Measurements from ENCODE around the gene NFATC1. TPM values are rescaled to one million over a fixed set of nuclear protein-coding genes. Genes with fewer than 3 reads are reported as not detected.

NFATC1 gene
- total RNA-seq, 1 experiment from 2014 or later = 4.5 TPM

DNA sequence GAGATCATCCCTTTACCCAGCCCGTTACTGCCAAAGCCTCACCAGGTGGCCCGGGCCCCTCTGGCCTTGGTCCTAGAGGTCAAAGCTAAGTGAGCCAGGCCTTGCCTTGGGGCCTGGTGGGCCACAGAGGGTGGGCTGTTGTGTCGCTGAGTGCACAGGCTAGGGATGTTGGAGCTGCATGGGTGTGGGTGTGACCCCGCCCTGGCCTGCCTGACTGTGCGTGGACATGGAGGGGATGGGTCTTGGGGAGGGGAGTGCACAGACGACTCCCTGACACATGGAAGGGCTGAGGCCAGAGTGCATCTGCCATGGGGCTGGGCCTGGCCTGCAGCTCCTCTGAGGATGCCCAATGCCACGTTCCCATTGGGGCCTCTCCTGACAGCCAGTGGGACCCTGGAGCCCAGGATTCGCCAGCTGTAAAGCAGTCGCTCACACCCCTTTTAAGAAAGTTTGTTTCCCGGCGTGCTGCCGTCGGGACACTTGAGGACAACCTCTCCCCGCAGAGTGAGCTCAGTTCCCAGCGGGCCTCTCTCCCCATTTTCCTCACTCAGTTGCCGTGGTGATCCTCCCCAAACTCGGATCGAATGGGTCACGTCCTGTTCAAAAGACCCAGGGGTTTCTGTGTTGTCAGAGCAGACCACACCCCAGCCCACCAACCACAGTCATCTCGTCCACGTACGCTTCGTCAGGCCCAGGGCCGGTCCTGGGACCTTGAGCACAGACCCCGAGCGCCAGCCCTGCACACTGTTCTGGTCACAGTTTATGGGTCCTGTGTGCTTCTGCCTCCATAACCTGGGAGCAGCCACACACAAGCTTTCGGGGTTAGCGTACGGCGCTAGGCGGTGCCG is 93.5 kb downstream of the NFATC1 start:
- Histone ChIP-seq H3K9me3 (no peaks in the 10 kb centered on the region), H3K27me3 (no peaks in the 10 kb centered on the region), H3K36me3 (no peaks in the 10 kb centered on the region), H3K4me3 (no peak overlapping the region)
- DNase-seq = no peak

DNA sequence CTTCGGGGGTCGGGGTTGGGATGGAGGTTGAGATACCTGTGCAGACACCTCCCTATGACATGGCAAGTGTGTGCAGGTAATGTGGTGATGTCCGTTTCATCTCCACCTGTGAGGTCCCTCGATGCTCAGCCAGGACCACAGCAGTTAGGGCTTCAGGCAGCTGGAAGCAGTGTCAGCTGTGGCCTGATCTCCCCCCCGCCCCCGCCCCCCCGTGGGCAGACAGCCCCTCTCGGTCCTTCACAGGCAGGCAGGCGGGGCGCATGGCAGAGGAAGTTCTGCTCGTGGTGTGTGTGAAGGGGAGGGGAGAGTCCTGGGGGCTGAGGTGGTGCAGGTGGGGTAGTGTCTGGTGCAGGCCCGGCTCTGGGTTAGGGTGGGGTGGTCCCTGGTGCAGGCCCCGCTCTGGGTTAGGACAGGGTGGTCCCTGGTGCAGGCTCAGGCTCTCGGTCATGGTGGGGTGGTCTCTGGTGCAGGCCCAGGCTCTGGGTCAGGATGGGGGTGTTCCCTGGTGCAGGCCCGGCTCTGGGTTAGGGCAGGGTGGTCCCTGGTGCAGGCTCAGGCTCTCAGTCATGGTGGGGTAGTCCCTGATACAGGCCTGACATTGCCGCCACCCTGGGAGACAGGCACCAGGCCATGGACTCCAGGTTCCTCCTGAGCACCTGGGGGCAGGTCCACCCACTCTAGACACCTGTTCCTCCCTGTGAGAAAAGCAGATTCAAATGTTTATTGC is 94.3 kb downstream of the NFATC1 start:
- H3K9me3 ChIP-seq = no peaks in the 10 kb centered on the region
- H3K4me3 ChIP-seq = no peak overlapping the region
- no peaks in the 10 kb centered on the region for H3K36me3 ChIP-seq
- DNase-seq = no peak
- H3K27me3 ChIP-seq = no peaks in the 10 kb centered on the region

DNA sequence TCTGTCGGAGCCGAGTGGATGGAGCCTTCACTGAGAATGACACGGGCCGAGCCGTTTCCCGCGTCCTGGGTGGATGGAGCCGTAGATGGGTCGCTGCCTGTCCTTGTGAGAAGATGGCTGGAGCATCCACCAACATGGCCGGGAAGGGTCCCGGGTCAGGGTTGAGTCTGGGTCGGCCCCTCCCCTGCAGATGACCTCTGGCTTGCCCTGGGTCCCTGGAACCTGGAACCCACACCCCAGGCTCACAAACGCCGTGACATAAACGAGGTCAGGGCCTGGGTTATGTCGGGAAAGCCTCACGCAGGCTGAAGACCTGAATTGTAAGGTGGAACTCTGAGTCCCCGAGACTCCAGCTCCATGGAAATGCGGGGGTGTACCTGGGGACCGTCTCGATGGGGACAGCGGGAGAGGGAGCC is 94.9 kb downstream of the NFATC1 start:
- H3K9me3 ChIP-seq = no peaks in the 10 kb centered on the region
- no peaks in the 10 kb centered on the region for H3K36me3 ChIP-seq
- H3K4me3 ChIP-seq = no peak overlapping the region
- no peaks in the 10 kb centered on the region for H3K27me3 ChIP-seq
- DNase-seq = no peak

DNA sequence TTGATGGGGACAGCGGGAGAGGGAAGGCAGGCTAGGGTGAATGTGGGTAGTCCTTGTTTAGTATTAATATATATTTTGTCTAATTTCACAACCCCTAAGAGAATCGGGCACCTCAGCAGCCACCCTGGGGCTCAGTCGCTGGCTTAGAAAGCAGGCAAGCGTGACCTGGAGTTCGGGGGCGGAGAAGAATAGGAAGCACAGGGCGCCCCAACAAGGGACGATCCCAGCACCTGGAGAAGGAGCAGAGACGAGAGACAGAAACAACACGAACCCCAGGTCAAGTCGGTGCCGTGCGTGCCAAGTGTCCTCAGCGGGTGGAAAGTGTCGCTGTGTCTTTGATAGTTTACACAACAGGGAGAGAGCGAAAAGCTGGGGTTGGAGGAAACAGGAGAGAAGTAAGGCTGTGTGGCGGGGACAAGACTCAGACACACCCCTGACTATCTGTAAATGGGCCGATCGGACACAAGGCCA is 95.4 kb downstream of the NFATC1 start:
- DNase-seq = no peak
- no peaks in the 10 kb centered on the region for H3K36me3 ChIP-seq
- H3K9me3 ChIP-seq = no peaks in the 10 kb centered on the region
- no peak overlapping the region for H3K4me3 ChIP-seq
- no peaks in the 10 kb centered on the region for H3K27me3 ChIP-seq

DNA sequence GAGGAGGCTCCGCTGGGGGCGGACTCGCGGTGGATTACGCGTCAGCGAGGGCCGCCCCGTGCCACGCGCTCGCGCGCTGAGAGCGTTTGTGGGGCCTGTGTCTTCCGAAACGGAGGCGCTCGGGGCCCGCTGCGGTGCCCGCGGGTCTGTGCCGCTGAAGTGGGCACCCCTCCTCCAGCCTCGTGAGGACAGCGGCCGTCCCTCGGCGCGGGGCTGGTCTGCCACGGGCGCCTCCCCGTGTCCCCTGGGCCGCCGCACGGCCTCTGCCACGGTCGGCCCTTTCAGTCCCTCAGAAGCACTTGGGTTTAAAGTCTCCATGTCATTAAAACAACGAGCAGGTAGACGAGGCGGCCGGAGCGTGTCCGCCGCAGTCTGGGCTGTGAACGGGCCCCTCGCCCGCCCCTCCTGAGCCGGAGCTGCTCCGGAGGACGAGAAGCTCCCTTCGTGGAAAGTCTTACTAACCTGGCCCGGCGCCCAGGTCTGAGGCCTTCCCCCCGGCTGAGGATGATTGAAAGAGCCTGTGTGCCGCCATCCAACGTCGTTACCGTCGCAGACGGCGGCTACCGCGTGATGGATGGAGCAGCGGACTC is 97.6 kb downstream of the NFATC1 start:
- Histone ChIP-seq H3K36me3 (no peaks in the 10 kb centered on the region), H3K9me3 (peaks cover 3% of the 10 kb centered on the region; the same call in 1 of the 2 replicates), H3K4me3 (no peak overlapping the region), H3K27me3 (no peaks in the 10 kb centered on the region)
- DNase-seq = no peak

DNA sequence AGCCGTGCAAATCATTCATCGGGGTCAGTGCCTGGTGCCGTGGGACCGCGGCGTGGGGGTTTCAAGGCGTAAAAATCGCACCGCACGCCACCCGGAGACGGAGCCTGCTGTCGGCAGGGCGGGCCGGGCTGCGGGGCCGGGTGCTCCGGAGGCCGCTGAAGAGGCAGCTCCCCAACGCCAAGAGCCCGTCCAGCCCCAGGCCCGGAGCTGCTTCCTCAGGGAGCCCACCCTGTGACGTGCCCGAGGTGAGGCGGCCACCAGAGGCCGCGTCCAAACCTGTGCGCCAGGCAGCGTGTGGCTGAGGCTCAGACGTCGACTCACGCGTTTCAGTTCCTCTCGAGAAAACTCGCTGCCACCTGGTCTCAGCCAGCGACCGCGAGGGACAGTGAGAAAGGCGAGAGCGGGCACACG is 98.1 kb downstream of the NFATC1 start:
- Histone ChIP-seq H3K9me3 (peaks cover 5% of the 10 kb centered on the region; the same call in 1 of the 2 replicates), H3K4me3 (no peak overlapping the region), H3K27me3 (no peaks in the 10 kb centered on the region), H3K36me3 (no peaks in the 10 kb centered on the region)
- no peak for DNase-seq

DNA sequence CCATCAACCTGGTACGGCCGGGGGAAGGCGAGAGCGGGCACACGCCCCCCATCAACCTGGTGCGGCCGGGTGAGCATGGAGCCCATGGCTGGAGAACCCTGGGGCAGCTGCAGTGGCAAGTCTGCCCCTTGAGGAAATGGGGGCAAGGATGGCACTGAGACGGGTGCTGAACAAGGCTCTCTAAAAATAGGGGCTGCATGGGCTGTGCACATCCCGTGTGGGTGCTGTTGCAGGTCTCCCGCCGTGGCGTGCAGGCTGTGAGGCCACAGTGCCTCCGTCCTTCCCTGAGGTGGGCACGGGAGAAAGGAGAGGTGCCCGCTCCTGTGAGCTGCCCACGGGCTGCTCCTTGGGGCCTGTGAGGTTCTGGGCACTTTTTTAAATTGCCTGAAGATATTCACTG is 99.2 kb downstream of the NFATC1 start:
- H3K9me3 ChIP-seq = peaks cover 8% of the 10 kb centered on the region; the same call in 1 of the 2 replicates
- no peaks in the 10 kb centered on the region for H3K27me3 ChIP-seq
- H3K36me3 ChIP-seq = no peaks in the 10 kb centered on the region
- no peak for DNase-seq
- no peak overlapping the region for H3K4me3 ChIP-seq

DNA sequence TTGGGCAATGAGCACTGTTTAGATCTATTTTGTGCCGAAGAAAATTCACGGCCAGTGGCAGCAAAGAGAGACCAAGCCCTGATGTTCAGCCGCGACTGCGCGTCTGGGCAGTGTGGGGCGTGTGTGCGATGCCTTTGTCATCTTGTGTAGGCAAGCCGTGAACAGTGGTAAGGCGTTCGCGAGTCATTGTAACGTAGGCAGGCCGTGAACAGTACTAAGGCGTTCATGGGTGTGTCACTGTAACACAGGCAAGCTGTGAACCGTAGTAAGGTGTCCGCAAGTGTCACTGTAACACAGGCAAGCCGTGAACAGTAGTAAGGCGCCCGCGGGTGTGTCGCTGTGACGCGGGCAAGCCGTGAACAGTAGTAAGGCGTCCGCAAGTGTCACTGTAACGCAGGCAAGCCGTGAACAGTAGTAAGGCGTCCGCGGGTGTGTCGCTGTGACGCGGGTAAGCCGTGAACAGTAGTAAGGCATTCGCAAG is 99.9 kb downstream of the NFATC1 start:
- no peak overlapping the region for H3K4me3 ChIP-seq
- H3K27me3 ChIP-seq = no peaks in the 10 kb centered on the region
- H3K36me3 ChIP-seq = no peaks in the 10 kb centered on the region
- no peak for DNase-seq
- H3K9me3 ChIP-seq = peaks cover 10% of the 10 kb centered on the region; the same call in 1 of the 2 replicates

DNA sequence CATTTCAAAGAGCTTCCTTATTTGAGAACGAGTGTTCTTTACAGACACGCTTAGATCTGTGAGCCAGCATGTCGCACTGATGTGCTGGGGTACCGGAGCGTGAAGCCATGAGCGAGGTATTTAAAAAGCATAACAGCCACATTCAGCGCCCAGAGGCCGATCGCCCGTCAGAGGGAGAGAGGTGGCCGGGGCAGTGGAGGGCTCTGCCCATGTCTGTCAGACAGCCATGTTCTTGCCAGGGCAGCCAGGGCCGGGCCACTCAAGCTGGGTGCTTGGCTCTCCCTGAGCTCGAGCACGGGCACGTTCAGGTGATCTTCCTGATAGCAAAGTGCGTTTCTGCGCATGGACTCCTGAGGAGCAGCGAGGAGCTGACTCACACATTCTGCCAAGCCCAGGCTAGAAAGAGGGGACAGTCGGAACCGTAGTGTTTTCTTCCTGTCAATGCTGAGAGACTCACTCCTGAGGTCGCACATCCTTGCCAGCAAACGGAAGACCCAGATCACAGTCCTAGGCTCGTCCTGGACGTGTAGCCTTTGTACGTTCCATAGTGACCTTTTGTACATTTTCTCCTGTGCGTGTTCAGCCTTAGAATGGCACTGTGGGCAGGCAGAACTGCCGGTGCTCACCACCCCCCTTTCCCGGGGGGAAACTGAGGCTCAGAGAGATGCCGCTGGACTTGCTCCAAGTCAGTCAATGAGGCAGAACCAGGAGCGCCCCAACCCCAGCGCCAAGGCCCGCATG is 100.7 kb downstream of the NFATC1 start:
- H3K27me3 ChIP-seq = no peaks in the 10 kb centered on the region
- H3K9me3 ChIP-seq = peaks cover 11% of the 10 kb centered on the region; the same call in 1 of the 2 replicates
- H3K4me3 ChIP-seq = no peak overlapping the region
- no peaks in the 10 kb centered on the region for H3K36me3 ChIP-seq
- no peak for DNase-seq

DNA sequence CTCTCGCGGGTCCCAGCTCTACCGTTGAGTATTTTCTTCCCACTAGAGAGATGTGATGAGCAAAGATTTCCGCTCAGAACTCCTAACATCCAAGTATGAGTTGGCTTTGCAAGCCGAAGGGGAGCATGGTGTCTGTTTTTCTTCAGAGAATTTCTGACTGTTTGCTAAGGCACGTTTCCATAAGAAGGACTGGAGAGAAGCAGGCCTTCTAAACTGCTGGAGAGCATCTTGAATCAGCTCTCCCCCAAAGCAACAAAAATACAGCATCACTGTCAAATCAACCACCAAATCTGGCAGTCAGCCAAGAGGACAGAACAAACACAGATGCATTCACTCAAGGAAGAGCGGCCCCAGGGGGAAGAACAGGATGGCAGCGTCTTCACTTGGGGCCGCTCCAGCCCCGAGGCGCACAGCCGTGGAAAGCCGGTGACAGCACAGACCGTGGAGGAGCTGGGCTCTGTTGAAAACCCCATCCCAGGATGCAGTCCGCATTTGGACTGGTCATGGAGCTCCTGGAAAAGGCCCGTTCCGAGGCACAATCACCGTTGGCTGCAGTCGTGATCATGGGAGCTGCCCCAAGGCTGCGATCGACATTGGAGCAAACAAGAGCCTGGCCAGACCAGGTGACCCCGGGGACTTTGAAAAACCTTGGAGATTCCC is 101.4 kb downstream of the NFATC1 start:
- Histone ChIP-seq H3K4me3 (no peak overlapping the region), H3K27me3 (no peaks in the 10 kb centered on the region), H3K36me3 (no peaks in the 10 kb centered on the region), H3K9me3 (peaks cover 11% of the 10 kb centered on the region; the same call in 1 of the 2 replicates)
- DNase-seq = no peak

DNA sequence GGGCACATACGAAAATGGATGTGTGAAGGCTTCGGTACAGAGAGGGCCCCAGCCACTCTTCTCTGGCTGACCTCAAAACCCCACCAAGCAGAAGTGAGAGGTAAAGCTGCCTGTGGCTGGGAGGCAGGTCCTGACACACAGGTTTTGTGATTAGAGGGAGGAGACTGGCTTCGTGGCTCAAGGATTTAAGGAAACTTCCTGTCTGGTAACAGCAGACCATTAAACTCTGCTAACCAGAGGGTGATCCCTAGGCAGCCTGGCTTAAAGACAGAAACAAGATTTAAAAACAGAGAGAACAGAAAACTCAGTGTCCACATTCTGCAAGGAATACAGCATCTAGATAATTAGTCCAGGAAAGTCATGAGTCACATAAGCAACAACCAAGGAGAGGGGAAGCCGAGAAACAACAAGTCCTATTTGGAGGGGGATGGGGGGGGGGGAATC is 101.9 kb downstream of the NFATC1 start:
- Histone ChIP-seq H3K4me3 (no peak overlapping the region), H3K9me3 (peaks cover 11% of the 10 kb centered on the region; the same call in 1 of the 2 replicates), H3K27me3 (no peaks in the 10 kb centered on the region), H3K36me3 (no peaks in the 10 kb centered on the region)
- no peak for DNase-seq

DNA sequence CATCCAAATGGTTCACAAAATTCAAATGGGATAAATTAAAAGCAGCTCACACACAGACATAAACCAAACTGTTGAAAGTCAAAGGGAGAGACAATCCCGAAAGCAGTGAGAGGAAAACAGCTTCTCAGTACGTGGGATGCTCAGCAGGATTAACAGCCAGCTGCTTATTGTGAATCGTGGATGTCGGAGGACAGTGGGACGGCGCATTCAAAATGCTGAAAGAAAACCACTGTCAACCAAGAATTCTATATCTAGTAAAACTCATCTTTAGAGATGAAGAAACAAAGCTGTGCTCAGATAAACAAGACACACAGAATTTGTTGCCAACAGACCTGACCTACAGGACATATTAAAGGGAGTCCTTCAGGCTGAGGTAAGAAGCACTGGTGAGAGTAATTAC is 102.9 kb downstream of the NFATC1 start:
- no peak for DNase-seq
- Histone ChIP-seq H3K36me3 (no peaks in the 10 kb centered on the region), H3K27me3 (no peaks in the 10 kb centered on the region), H3K4me3 (no peak overlapping the region), H3K9me3 (peaks cover 11% of the 10 kb centered on the region; the same call in 1 of the 2 replicates)

DNA sequence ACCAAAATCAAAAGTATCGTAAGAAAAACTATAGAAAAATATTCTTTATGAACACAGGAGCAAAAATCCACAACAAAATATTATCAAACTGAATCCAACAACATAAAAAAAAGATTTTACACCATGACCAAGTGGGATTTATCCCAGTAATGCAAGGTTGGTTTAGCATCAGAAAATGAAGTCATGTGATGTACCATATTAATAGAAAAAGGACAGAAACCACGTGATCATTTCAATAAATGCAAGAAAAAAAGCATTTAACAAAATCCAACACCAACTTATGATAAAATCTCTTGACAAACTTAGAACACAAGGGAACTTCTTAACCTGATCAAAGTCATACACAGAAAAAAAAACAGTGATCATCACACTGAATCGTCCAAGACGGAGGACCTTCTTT is 105.3 kb downstream of the NFATC1 start:
- H3K9me3 ChIP-seq = peaks cover 11% of the 10 kb centered on the region; the same call in 1 of the 2 replicates
- no peak for DNase-seq
- H3K36me3 ChIP-seq = no peaks in the 10 kb centered on the region
- no peak overlapping the region for H3K4me3 ChIP-seq
- no peaks in the 10 kb centered on the region for H3K27me3 ChIP-seq

DNA sequence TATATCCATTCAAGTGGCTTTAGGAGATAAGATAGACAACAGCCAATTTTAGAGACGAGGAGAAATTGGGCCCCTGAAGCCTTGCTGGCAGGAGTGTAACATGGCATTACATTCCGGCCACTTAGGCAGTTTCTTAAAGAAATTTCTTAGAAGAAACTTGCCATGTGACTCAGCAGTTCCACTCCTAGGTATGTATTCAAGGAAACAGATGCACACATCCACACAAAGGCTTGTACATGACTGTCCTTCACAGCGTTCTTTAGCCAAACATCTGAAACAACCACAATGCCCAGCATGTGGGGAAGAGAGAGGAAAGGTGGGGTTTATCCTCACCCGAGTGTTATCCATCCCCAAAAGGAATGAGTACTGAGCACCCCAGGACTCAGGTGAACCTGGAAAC is 107.1 kb downstream of the NFATC1 start:
- H3K4me3 ChIP-seq = no peak overlapping the region
- no peak for DNase-seq

DNA sequence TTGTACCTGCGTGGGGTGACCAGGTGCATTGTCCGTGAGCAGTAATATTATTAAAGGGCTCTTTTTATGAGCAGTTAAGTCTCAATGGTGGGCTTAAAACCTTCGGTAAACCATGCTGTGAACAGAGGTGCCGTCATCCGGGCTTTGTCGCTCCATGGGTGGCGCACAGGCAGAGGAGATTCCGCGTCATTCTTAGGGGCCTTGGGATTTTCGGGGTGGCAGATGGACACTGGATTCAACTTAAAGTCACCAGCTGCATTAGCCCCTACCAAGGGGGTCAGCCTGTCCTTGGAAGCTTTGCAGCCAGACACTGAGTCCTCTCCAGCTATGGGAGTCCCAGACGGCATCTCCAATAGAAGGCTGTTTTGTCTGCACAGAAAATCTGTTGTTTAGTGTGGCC is 107.7 kb downstream of the NFATC1 start:
- Histone ChIP-seq H3K4me3 (no peak overlapping the region), H3K36me3 (no peaks in the 10 kb centered on the region), H3K9me3 (peaks cover 6% of the 10 kb centered on the region; the same call in 1 of the 2 replicates), H3K27me3 (no peaks in the 10 kb centered on the region)
- no peak for DNase-seq

More for the DNA sequence above, 107.1 kb downstream of the NFATC1 start:
- Histone ChIP-seq H3K27me3 (no peaks in the 10 kb centered on the region), H3K9me3 (peaks cover 11% of the 10 kb centered on the region; the same call in 1 of the 2 replicates), H3K36me3 (no peaks in the 10 kb centered on the region)

DNA sequence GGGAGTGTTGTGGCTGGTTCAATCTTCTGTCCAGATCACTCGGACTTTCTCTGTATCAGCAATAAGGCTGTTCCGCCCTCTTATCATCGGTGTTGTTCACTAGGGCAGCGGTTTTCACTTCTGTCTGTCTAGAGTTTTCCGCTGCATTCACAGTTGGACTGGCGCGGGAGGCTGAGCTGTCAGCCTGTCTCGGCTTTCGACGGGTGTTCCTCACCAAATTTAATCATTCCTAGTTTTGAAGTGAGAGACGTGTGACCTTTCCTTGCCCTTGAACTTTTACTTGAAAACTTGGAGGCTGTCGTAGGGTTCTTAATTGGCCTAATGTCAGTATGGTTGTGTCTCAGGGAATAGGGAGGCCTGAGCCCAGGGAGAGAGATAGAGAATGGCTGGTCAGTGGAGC is 108.3 kb downstream of the NFATC1 start:
- peaks cover 6% of the 10 kb centered on the region; the same call in 1 of the 2 replicates for H3K9me3 ChIP-seq
- no peak overlapping the region for H3K4me3 ChIP-seq
- H3K36me3 ChIP-seq = no peaks in the 10 kb centered on the region
- no peak for DNase-seq
- H3K27me3 ChIP-seq = no peaks in the 10 kb centered on the region
